Left kidney (tissue), 8 donors: ENCODE measurements around the gene RNF38. TPM values are rescaled to one million over a fixed set of nuclear protein-coding genes. Genes with fewer than 3 reads are reported as not detected.
"Not testable (repeated sequence)": the region's sequence is repeated elsewhere in the genome, so short reads cannot be mapped to it uniquely, and the experiment has no call there.

Source experiments
- DNase-seq: peaks from one replicate; pipeline ENCODE4 v3.0.0-alpha.2; 2013
- long read RNA-seq, 8 donors: transcript quantifications; one replicate each; lab custom pipeline, GENCODE V29; 2026
- polyA plus RNA-seq: library from polyadenylated mRNA; unstranded; fragments of 120-200 nt; gene quantifications from one replicate; pipeline ENCODE4 v1.2.1, GENCODE V29; 2013; ENCODE audit not compliant: insufficient read length

RNF38 gene
- polyA plus RNA-seq, result 56.3 TPM
- long read RNA-seq, donor 1, partial matches to known transcripts, result 0 of 1 reads
- long read RNA-seq, donor 1, other reads (novel, unspliced or antisense), result 0 of 1 reads
- long read RNA-seq, donor 2, full-length matches to known transcripts, result 1 of 6 reads
- long read RNA-seq, donor 2, partial matches to known transcripts, result 5 of 6 reads
- long read RNA-seq, donor 2, other reads (novel, unspliced or antisense), result 0 of 6 reads
- long read RNA-seq, donor 3, result 0 reads
- long read RNA-seq, donor 4, result 0 reads
- long read RNA-seq, donor 5, result 0 reads
- long read RNA-seq, donor 6, partial matches to known transcripts, result 0 of 1 reads
- long read RNA-seq, donor 6, other reads (novel, unspliced or antisense), result 0 of 1 reads
- long read RNA-seq, donor 7, full-length matches to known transcripts, result 1 of 1 reads
- long read RNA-seq, donor 7, partial matches to known transcripts, result 0 of 1 reads
- long read RNA-seq, donor 7, other reads (novel, unspliced or antisense), result 0 of 1 reads
- long read RNA-seq, donor 8, result 0 reads

DNA sequence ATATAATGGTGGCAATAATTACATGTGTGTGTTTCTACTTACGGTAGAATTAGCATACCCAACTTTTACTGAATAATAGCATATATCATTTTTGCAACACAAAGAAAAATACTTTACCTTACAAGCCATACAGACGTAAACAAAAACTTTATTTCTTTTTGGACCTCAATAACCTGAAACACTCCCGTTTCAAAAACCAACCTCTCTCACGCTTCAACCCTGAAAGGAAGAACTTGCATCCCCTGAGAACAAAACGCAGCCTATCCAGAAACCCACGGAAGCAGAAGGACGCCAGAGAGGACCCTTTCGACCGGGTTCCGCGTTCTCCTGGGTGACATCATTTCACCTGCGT, at the start of gene RNF38:
Gene RNF38 (minus strand): TSS at position 290 of the 352 bp plus-strand sequence. CDS start 161 bp downstream, at position 129.
- no peak for DNase-seq

DNA sequence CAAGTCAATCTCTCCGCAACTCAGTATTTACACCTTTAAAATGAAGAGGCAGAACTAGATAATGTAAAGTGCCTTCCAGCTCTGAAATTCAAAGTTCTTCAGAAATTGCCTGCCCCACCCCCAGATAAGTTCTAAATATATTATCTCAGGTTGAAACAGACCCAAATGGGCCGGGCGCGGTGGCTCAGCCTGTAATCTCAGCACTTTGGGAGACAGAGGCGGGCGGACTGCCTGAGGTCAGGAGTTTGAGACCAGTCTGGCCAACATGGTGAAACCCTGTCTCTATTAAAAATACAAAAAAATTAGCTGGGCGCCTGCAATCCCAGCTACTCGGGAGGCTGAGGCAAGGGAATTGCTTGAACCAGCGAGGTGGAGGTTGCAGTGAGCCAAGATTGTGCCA, 48.5 kb upstream of the RNF38 start:
- DNase-seq, result not testable (repeated sequence)

- DNase-seq, result no peak
These were observed 47.9 kb upstream of the RNF38 start for GRCh38 chr9:36448017-36448416.

DNA sequence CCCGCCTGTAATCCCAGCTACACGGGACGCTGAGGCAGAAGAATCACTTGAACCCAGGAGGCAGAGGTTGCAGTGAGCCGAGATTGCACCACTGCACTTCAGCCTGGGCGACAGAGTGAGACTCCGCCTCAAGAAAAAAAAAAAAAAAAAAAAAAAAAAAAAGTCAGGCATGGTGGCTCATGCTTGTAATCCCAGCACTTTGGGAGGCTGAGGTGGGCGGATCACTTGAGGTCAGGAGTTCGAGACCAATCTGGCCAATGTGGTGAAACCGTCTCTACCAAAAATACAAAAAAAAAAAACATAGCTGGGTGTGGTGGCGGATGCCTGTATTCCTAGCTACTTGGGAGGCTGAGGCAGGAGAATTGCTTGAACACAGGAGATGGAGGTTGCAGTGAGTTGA, 46.6 kb upstream of the RNF38 start:
- DNase-seq, result not testable (repeated sequence)

- DNase-seq, result no peak
These were observed 45.8 kb upstream of the RNF38 start for GRCh38 chr9:36445800-36446361.

DNA sequence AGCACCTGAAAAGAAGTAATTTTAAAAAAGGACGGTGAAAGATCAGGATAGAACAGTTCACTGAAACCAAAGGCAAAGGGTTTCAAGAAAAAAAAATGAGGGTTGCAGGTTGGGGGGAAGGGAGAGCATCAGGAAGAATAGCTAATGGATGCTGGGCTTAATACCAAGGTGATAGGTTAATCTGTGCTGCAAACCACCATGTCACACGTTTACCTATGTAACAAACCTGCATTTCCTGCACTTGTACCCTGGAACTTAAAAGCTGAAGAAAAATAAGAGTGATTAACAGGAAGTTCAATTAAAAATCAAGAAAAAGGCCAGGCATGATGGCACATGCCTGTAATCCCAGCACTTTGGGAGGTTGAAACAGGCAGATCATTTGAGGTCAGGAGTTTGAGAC, 44.1 kb upstream of the RNF38 start:
- no peak for DNase-seq

- no peak for DNase-seq
These were observed 43.5 kb upstream of the RNF38 start for GRCh38 chr9:36443581-36443980.

DNA sequence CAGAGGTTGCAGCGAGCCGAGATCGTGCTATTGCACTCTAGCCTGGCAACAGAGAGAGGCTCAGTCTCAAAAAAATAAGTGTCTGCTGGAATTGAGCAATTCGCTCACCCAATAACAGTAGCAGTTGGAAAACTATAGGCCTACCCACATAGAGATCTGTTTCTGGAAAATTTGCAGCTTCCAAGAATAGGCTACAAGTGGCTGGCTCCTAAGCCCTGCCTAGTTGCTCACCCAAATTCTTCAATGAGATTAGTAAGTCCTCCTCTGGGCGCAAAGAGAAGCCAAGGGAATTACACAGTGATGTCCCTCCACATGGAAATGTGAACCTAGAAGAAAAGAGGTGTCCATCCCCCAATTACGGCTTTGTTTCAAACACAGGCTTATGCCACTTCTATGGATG, 42.6 kb upstream of the RNF38 start:
- DNase-seq, result no peak

GRCh38 chr9:36441966-36442365, 41.9 kb upstream of the RNF38 start:
- no peak for DNase-seq

- no peak for DNase-seq
These were observed 38.6 kb upstream of the RNF38 start for GRCh38 chr9:36438536-36439236.

GRCh38 chr9:36437790-36438189, 37.7 kb upstream of the RNF38 start:
- DNase-seq, result no peak

- DNase-seq, result no peak
These were observed 36.8 kb upstream of the RNF38 start for GRCh38 chr9:36436909-36437308.

GRCh38 chr9:36433386-36433785, 33.3 kb upstream of the RNF38 start:
- DNase-seq, result no peak

DNA sequence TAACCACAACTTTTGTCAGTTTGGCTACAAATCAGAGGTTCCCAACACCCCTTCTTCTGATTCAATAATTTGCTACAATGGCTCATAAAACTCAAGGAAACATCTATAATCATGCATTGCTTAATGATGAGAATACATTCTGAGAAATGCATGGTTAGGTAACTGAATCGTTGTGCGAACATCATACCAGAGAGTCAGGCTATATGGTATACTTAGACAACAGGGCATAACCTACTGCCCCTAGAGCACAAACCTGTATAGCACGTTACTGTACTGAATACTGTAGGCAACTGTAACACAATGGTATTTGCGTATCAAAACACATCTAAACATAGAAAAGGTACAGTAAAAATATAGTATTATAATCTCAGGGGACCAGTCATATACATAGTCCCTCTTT, 31.0 kb upstream of the RNF38 start:
- no peak for DNase-seq

- DNase-seq, result no peak
These were observed 26.9 kb upstream of the RNF38 start for GRCh38 chr9:36426945-36427344.

DNA sequence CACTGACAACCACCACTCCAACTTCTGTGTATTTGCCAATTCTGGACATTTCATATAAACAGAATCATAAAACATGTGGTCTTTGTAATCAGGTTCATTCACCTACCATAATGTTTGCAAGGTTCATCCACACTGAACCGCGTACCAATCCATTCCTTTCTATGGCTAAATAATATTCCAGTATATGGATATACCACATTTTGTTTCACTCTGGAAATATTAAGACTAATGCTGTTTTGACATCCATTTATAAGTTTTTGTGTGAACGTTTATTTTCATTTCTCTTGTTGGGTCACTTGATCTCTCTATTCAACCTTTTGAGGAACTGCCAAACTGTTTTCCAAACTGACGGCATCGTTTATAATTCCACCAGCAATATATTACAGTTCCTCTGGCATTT, 26.3 kb upstream of the RNF38 start:
- no peak for DNase-seq

DNA sequence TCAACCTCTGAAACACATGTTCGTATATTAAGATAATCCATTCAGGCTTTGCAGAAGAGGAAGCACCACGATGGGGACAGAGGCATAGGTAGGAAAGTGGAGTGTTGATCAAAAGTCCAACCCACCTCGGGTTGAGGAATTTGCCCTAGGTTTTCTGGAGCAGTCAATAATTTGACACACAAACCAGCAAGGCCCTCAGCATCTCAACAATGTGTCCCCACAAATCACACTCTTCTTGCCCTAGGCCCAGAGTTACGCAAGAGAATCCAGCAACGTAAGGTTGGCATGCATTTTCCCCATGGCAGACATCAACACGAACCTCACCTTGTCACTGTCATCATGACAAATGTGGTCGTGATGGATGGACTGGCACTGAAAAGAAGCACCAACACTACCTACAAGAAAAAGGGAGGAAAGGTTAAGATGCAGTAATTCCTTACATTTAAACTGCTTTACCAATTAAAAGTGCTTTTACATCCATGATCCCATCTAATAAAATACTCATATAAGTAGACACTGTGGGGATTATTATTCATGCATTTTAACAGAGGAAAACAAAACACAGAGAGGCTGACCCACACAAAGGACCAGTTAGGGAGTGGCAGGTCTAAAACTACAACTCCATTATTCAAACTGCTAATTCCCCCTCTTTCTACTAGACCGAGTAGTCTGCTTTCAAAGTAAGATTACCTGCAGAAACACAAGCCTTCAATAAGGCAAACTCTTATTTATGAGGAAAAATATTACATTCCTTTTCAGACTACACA, 24.4 kb upstream of the RNF38 start:
- no peak for DNase-seq

DNA sequence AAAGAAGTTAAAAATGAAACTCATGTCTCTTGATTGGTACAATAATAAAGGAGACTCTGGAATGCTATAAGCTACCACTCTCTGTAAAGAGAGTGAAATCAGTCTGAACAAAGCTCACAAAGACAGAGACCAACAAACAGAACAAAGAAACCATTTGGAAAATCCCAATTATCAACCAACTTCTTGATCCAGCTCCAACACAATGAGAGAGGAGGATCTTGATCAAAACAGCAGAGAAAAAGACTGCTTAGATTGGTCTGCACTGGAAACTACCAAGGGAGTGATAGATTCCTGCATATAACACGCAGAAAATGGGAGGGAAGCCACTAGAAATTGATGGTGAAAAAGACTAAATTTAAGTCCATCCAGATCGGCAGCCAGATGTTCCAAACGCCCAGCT, 23.1 kb upstream of the RNF38 start:
- DNase-seq, result no peak

GRCh38 chr9:36416890-36417289, 16.8 kb upstream of the RNF38 start:
- DNase-seq, result no peak

DNA sequence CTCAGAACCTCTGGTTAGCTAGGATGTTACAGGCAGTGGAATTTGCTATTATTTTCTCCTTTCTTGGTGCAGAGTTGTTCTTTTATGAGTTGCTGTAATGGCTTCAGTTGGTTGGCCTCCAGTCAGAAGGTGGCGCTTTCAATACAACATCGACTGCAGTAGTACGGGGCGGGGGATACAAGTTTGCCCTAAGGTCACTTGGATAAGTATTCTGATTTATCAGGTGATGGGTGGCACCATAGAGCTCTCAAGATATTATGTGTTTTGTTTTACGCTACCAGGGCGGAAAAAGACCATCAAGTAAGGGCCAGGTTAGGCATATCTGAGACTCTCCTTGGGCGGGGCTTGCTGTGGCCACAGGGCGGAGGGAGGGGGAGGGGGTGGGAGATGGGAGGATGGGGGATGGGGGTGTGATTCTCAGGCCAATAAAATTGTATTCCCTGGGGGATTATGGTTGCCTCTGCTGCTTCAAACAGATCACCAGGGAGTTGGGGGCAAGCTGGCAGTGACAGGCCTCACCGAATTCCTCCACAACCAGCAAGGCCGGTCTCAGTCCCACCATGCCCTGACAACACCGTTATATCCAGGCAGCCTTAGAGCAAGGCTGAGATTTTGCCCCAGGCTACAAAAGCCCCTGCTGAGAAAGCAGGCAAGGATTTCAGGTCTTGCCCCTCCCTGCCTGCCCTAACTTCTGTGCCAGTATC, 15.9 kb upstream of the RNF38 start:
- no peak for DNase-seq

DNA sequence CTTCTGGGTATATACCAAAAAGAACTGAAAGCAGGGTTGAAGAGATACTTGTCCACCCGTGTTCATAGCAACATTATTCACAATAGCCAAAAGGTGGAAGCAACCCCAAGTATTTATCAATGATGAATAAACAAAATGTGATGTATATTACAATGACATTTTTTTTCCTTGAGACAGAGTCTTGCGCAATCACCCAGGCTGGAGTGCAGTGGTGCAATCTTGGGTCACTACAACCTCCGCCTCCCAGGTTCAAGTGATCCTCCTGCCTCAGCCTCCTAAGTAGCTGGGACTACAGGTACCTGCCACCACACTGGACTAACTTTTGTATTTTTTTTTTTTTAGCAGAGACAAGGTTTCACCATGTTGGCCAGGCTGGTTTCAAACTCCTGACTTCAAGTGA, 11.3 kb upstream of the RNF38 start:
- not testable (repeated sequence) for DNase-seq

DNA sequence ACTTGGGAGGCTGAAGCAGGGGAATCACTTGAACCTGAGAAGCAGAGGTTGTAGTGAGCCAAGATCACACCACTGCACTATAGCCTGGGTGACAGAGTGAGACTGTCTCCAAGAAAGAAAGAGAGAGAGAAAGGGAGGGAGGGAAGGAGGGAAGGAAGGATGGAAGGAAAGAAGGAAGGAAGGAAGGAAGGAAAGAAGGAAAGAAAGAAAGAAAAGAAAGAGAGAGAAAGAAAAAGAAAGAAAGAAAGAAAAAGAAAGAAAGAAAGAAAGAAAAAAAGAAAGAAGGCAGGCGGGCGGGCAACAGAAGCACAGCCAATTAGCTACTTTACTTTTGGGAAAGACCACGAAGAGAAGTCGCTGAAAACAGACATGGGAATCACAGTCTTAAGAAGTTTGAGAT, 9.0 kb upstream of the RNF38 start:
- not testable (repeated sequence) for DNase-seq
